ENCODE measurements around the gene PIEZO1.
A peak's percentile ranks its signal among the peaks of the same experiment; 100 is the strongest.

Gene PIEZO1

GRCh38 chr16:88781140-88782077 is 3.6 kb downstream of the PIEZO1 start:
- Mint-ChIP-seq H3K4me3 (peak overlapping the region; percentile 71), H3K4me1 (peaks cover 53% of the 10 kb centered on the region), H3K27ac (ENCODE audit: low read depth) (peak overlapping the region; percentile 86)

GRCh38 chr16:88780142-88781062 is 4.6 kb downstream of the PIEZO1 start:
- H3K36me3 Mint-ChIP-seq (ENCODE audit: insufficient read depth): peaks cover 12% of the 10 kb centered on the region
- H3K9me3 Mint-ChIP-seq: no peaks in the 10 kb centered on the region
- H3K4me3 Mint-ChIP-seq: peak overlapping the region; percentile 71
- peaks cover 53% of the 10 kb centered on the region for H3K4me1 Mint-ChIP-seq
- no peak for ATAC-seq (replicated peaks; ENCODE audit: extremely low read depth, poor library complexity, severe bottlenecking)
- no peaks in the 10 kb centered on the region for H3K27me3 Mint-ChIP-seq
- peak overlapping the region; percentile 86 for H3K27ac Mint-ChIP-seq (ENCODE audit: low read depth)
- DNase-seq (ENCODE audit: low spot score in 2 of 2): no peak

More at GRCh38 chr16:88781140-88782077, 3.6 kb downstream of the PIEZO1 start:
- no peaks in the 10 kb centered on the region for H3K9me3 Mint-ChIP-seq
- ATAC-seq (replicated peaks; ENCODE audit: extremely low read depth, poor library complexity, severe bottlenecking) (peak; percentile 72), DNase-seq (ENCODE audit: low spot score in 2 of 2) (peak in 1 of 2 donors; percentile 52)
- peaks cover 10% of the 10 kb centered on the region for H3K36me3 Mint-ChIP-seq (ENCODE audit: insufficient read depth)
- H3K27me3 Mint-ChIP-seq: no peaks in the 10 kb centered on the region

GRCh38 chr16:88779406-88780141 is 5.4 kb downstream of the PIEZO1 start:
- Mint-ChIP-seq H3K27ac (ENCODE audit: low read depth) (peak overlapping the region; percentile 78), H3K9me3 (no peaks in the 10 kb centered on the region), H3K4me3 (peak overlapping the region; percentile 71), H3K27me3 (no peaks in the 10 kb centered on the region), H3K4me1 (peaks cover 53% of the 10 kb centered on the region), H3K36me3 (ENCODE audit: insufficient read depth) (peaks cover 12% of the 10 kb centered on the region)
- ATAC-seq (replicated peaks; ENCODE audit: extremely low read depth, poor library complexity, severe bottlenecking): no peak
- DNase-seq (ENCODE audit: low spot score in 2 of 2): no peak

GRCh38 chr16:88778541-88779065 is 6.4 kb downstream of the PIEZO1 start:
- H3K27me3 Mint-ChIP-seq: no peaks in the 10 kb centered on the region
- no peak for DNase-seq (ENCODE audit: low spot score in 2 of 2)
- H3K4me3 Mint-ChIP-seq: peak overlapping the region; percentile 20
- H3K36me3 Mint-ChIP-seq (ENCODE audit: insufficient read depth): peaks cover 12% of the 10 kb centered on the region
- H3K9me3 Mint-ChIP-seq: no peaks in the 10 kb centered on the region
- no peak for ATAC-seq (replicated peaks; ENCODE audit: extremely low read depth, poor library complexity, severe bottlenecking)
- H3K4me1 Mint-ChIP-seq: peaks cover 50% of the 10 kb centered on the region
- H3K27ac Mint-ChIP-seq (ENCODE audit: low read depth): peak overlapping the region; percentile 35

GRCh38 chr16:88778271-88778525 is 6.8 kb downstream of the PIEZO1 start:
- Mint-ChIP-seq H3K36me3 (ENCODE audit: insufficient read depth) (peaks cover 12% of the 10 kb centered on the region), H3K27me3 (no peaks in the 10 kb centered on the region), H3K9me3 (no peaks in the 10 kb centered on the region), H3K4me1 (peaks cover 46% of the 10 kb centered on the region), H3K27ac (ENCODE audit: low read depth) (peak overlapping the region; percentile 35), H3K4me3 (peak overlapping the region; percentile 20)
- DNase-seq (ENCODE audit: low spot score in 2 of 2) (no peak), ATAC-seq (replicated peaks; ENCODE audit: extremely low read depth, poor library complexity, severe bottlenecking) (no peak)

GRCh38 chr16:88777471-88778270 is 7.3 kb downstream of the PIEZO1 start:
- ATAC-seq (replicated peaks; ENCODE audit: extremely low read depth, poor library complexity, severe bottlenecking) (no peak), DNase-seq (ENCODE audit: low spot score in 2 of 2) (no peak)
- no peaks in the 10 kb centered on the region for H3K9me3 Mint-ChIP-seq
- H3K27me3 Mint-ChIP-seq: no peaks in the 10 kb centered on the region
- peaks cover 10% of the 10 kb centered on the region for H3K36me3 Mint-ChIP-seq (ENCODE audit: insufficient read depth)
- H3K4me1 Mint-ChIP-seq: peaks cover 44% of the 10 kb centered on the region
- peak overlapping the region; percentile 35 for H3K27ac Mint-ChIP-seq (ENCODE audit: low read depth)
- no peak overlapping the region for H3K4me3 Mint-ChIP-seq

- Mint-ChIP-seq H3K27me3 (no peaks in the 10 kb centered on the region), H3K4me3 (no peak overlapping the region), H3K36me3 (ENCODE audit: insufficient read depth) (peaks cover 4% of the 10 kb centered on the region), H3K9me3 (no peaks in the 10 kb centered on the region), H3K4me1 (peaks cover 32% of the 10 kb centered on the region), H3K27ac (ENCODE audit: low read depth) (peak overlapping the region; percentile 57)
- ATAC-seq (replicated peaks; ENCODE audit: extremely low read depth, poor library complexity, severe bottlenecking) (no peak), DNase-seq (ENCODE audit: low spot score in 2 of 2) (no peak)
Observed at GRCh38 chr16:88775825-88776224, 9.2 kb downstream of the PIEZO1 start.

- H3K4me3 Mint-ChIP-seq: no peak overlapping the region
- H3K4me1 Mint-ChIP-seq: peaks cover 22% of the 10 kb centered on the region
- H3K36me3 Mint-ChIP-seq (ENCODE audit: insufficient read depth): peaks cover 1% of the 10 kb centered on the region
- H3K9me3 Mint-ChIP-seq: no peaks in the 10 kb centered on the region
- DNase-seq (ENCODE audit: low spot score in 2 of 2) (no peak), ATAC-seq (replicated peaks; ENCODE audit: extremely low read depth, poor library complexity, severe bottlenecking) (no peak)
- peak overlapping the region; percentile 79 for H3K27ac Mint-ChIP-seq (ENCODE audit: low read depth)
- no peaks in the 10 kb centered on the region for H3K27me3 Mint-ChIP-seq
Observed at GRCh38 chr16:88774544-88775393, 10.3 kb downstream of the PIEZO1 start.

- H3K36me3 Mint-ChIP-seq (ENCODE audit: insufficient read depth): peaks cover 3% of the 10 kb centered on the region
- H3K27me3 Mint-ChIP-seq: no peaks in the 10 kb centered on the region
- no peaks in the 10 kb centered on the region for H3K9me3 Mint-ChIP-seq
- H3K27ac Mint-ChIP-seq (ENCODE audit: low read depth): peak overlapping the region; percentile 79
- DNase-seq (ENCODE audit: low spot score in 2 of 2): no peak
- peaks cover 25% of the 10 kb centered on the region for H3K4me1 Mint-ChIP-seq
- no peak for ATAC-seq (replicated peaks; ENCODE audit: extremely low read depth, poor library complexity, severe bottlenecking)
- H3K4me3 Mint-ChIP-seq: no peak overlapping the region
Observed at GRCh38 chr16:88773812-88774291, 11.2 kb downstream of the PIEZO1 start.

- no peaks in the 10 kb centered on the region for H3K27me3 Mint-ChIP-seq
- H3K27ac Mint-ChIP-seq (ENCODE audit: low read depth): peak overlapping the region; percentile 79
- no peaks in the 10 kb centered on the region for H3K9me3 Mint-ChIP-seq
- H3K4me1 Mint-ChIP-seq: peaks cover 20% of the 10 kb centered on the region
- peaks cover 3% of the 10 kb centered on the region for H3K36me3 Mint-ChIP-seq (ENCODE audit: insufficient read depth)
- DNase-seq (ENCODE audit: low spot score in 2 of 2): no peak
- H3K4me3 Mint-ChIP-seq: no peak overlapping the region
- ATAC-seq (replicated peaks; ENCODE audit: extremely low read depth, poor library complexity, severe bottlenecking): no peak
Observed at GRCh38 chr16:88772871-88773811, 11.9 kb downstream of the PIEZO1 start.

Data from central memory CD8-positive, alpha-beta T cell (primary cell).